Endothelial cell of umbilical vein (primary cell): Measurements from ENCODE around the gene SOX12. TPM values are rescaled to one million over a fixed set of nuclear protein-coding genes. Genes with fewer than 3 reads are reported as not detected.

Experiments used
- BruUV-seq: library from RNA; stranded (reverse); fragments of 400-500 nt; replicated peaks from 2 replicates; lab custom pipeline; 2021; lab: Mats Ljungman, UMichigan
- CTCF ChIA-PET: fragments of 300-600, 350-600 bp; sonication (Branson Sonifier 250); formaldehyde crosslinking; loops from one replicate; lab custom pipeline; 2021; ENCODE audit warnings: antibody characterized with exemption, inconsistent platforms; lab: Charles Lee
- POLR2A ChIA-PET: fragments of 300-600, 350-600 bp; sonication (Branson Sonifier 250); formaldehyde crosslinking; loops from one replicate; lab custom pipeline; 2021; ENCODE audit warnings: antibody characterized with exemption, inconsistent platforms; lab: Charles Lee
- DNase-seq: peaks from one replicate; pipeline ENCODE4 v3.0.0-alpha.2; 2011; ENCODE audit warnings: low read depth, low spot score
- FAIRE-seq: peaks from 2 replicates; lab custom pipeline; 2011; peaks lifted over from hg19 to GRCh38; lab: Jason Lieb, UNC
- H2AFZ ChIP-seq: 2 replicates; pipeline ENCODE4 v1.6.0; 2012; ENCODE audit warnings: low read depth, low read length, control low read depth, inconsistent platforms
- H3K27ac ChIP-seq: 2 replicates; pipeline ENCODE4 v1.5.1; 2011; ENCODE audit warnings: low read depth, mild to moderate bottlenecking, control low read depth, low read length, moderate library complexity; ENCODE audit not compliant: insufficient read depth
- H3K27me3 ChIP-seq, 2 experiments: 2 replicates each; pipeline versions ENCODE4 v1.6.0 to v1.6.1; 2011; ENCODE audit warnings: low read length in 2 of 2, mixed read lengths in 1 of 2; ENCODE audit not compliant: control insufficient read depth in 2 of 2, insufficient read depth in 2 of 2
- H3K36me3 ChIP-seq, 2 experiments: 2 replicates in 1 of 2; 3 replicates in 1 of 2; pipeline ENCODE4 v1.5.1; 2011; ENCODE audit warnings: low read length in 2 of 2, mild to moderate bottlenecking in 1 of 2, moderate library complexity in 1 of 2; ENCODE audit not compliant: control insufficient read depth in 2 of 2, insufficient read depth in 2 of 2; ENCODE audit errors: extremely low read depth in 1 of 2
- H3K4me1 ChIP-seq: 3 replicates; pipeline ENCODE4 v1.5.1; 2011; ENCODE audit warnings: mild to moderate bottlenecking, low read length; ENCODE audit not compliant: control insufficient read depth, insufficient read depth; ENCODE audit errors: extremely low read depth
- H3K4me2 ChIP-seq: 2 replicates; pipeline ENCODE4 v1.6.1; 2011; ENCODE audit warnings: low read length, control low read depth, mixed read lengths; ENCODE audit not compliant: insufficient read depth
- H3K4me3 ChIP-seq, 3 experiments: fragments of 200-600 bp in 1 of 3; sonication (generic), shearing (Covaris generic) in 1 of 3; replicated peaks in 1 of 3; 2 replicates each; pipeline ENCODE4 v1.5.1; 2011 to 2016; ENCODE audit warnings: control low read depth in 3 of 3, low read length in 3 of 3, mild to moderate bottlenecking in 2 of 3, inconsistent platforms in 1 of 3, low read depth in 1 of 3, moderate library complexity in 1 of 3; ENCODE audit not compliant: insufficient read depth in 1 of 3
- H3K79me2 ChIP-seq: 2 replicates; pipeline ENCODE4 v1.6.0; 2012; ENCODE audit warnings: low read length, inconsistent platforms; ENCODE audit not compliant: control insufficient read depth, insufficient read depth
- H3K9ac ChIP-seq: replicated peaks from 2 replicates; pipeline ENCODE3; 2011; ENCODE audit warnings: low read length, control low read depth; ENCODE audit not compliant: insufficient read depth; ENCODE audit errors: extremely low read depth
- H3K9me1 ChIP-seq: replicated peaks from 3 replicates; pipeline ENCODE4 v1.6.0; 2011; ENCODE audit warnings: mild to moderate bottlenecking, low read length; ENCODE audit not compliant: control insufficient read depth, insufficient read depth; ENCODE audit errors: extremely low read depth
- H3K9me3 ChIP-seq: replicated peaks from 2 replicates; pipeline ENCODE4 v1.5.1; 2012; ENCODE audit warnings: low read length, inconsistent platforms; ENCODE audit not compliant: control insufficient read depth, insufficient read depth
- H4K20me1 ChIP-seq: replicated peaks from 2 replicates; pipeline ENCODE3; 2011; ENCODE audit warnings: mild to moderate bottlenecking, low read length; ENCODE audit not compliant: control insufficient read depth, insufficient read depth; ENCODE audit errors: extremely low read depth
- EZH2 ChIP-seq: IDR thresholded peaks from 2 replicates; pipeline ENCODE4 v1.6.1; 2012; ENCODE audit warnings: borderline replicate concordance, low read depth, mild to moderate bottlenecking, moderate library complexity, low read length, inconsistent platforms; ENCODE audit not compliant: severe bottlenecking
- FOS ChIP-seq: IDR thresholded peaks from 2 replicates; pipeline ENCODE4 v1.6.1; 2011; ENCODE audit warnings: mild to moderate bottlenecking, low read length, moderate library complexity, borderline replicate concordance; ENCODE audit not compliant: insufficient read depth
- GATA2 ChIP-seq: IDR thresholded peaks from 2 replicates; pipeline ENCODE4 v1.7.0; 2011; ENCODE audit warnings: low read depth, mild to moderate bottlenecking, moderate library complexity, mixed read lengths, low read length; ENCODE audit not compliant: insufficient read length, insufficient read depth
- JUN ChIP-seq: IDR thresholded peaks from 2 replicates; pipeline ENCODE4 v1.6.1; 2011; ENCODE audit warnings: borderline replicate concordance, low read depth; ENCODE audit not compliant: insufficient read length, insufficient read depth
- MYC ChIP-seq: IDR thresholded peaks from one replicate; pipeline ENCODE4 v1.6.1; 2011; ENCODE audit warnings: mild to moderate bottlenecking, low read depth, low read length
- POLR2A ChIP-seq: IDR thresholded peaks from 2 replicates; pipeline ENCODE4 v1.6.1; 2012; ENCODE audit warnings: low read depth, mild to moderate bottlenecking, control low read depth, low read length
- POLR2AphosphoS5 ChIP-seq: IDR thresholded peaks from 2 replicates; pipeline ENCODE4 v1.6.1; 2012; ENCODE audit warnings: low read depth, mild to moderate bottlenecking, control low read depth, low read length, moderate library complexity; ENCODE audit not compliant: insufficient read depth
- dilution Hi-C: fragments of 300-500 bp; cut with MboI; formaldehyde crosslinking; loops from one replicate; pipeline ENCODE4 v1.15.0; 2019; ENCODE audit warnings: low sequenced_read_pairs; ENCODE audit not compliant: extremely low pct_ligation_motif_present
- intact Hi-C: fragments of 100-400 bp; cut with micrococcal nuclease; formaldehyde crosslinking; loops from one replicate; pipeline ENCODE4 v1.10.0; 2022
- polyA plus RNA-seq, 4 experiments: library from polyadenylated mRNA; depleted of rRNA in 3 of 4; stranded (reverse) in 3 of 4; unstranded in 1 of 4; fragments of >200 nt; gene quantifications; 2 replicates each; pipeline versions ENCODE4 v1.2.1 to v1.2.3, GENCODE V29; 2011 to 2012; ENCODE audit warnings: missing spikeins in 1 of 4
- total RNA-seq: library from RNA; stranded (reverse); gene quantifications from 2 replicates; pipeline ENCODE4 v1.2.3, GENCODE V29; 2021
- TF ChIP-seq, protein P1 (sequence below): IDR thresholded peaks from 2 replicates; pipeline ENCODE4 v1.6.1; 2011; ENCODE audit not compliant: insufficient read depth, insufficient read length
- TF ChIP-seq, protein P2 (sequence below), 2 donors: IDR thresholded peaks; 1 replicate in 1 of 2; 2 replicates in 1 of 2; pipeline ENCODE4 v1.5.1; 2011; ENCODE audit warnings: low read length in 2 of 2, mild to moderate bottlenecking in 2 of 2, moderate library complexity in 2 of 2, control low read depth in 1 of 2, inconsistent platforms in 1 of 2, low read depth in 1 of 2; ENCODE audit not compliant: insufficient read depth in 1 of 2; ENCODE audit errors: extremely low read depth in 1 of 2

SOX12 gene
- total and polyA plus RNA-seq, 2 donors (not counting 3 experiments of a cell fraction or from before 2014, with no cell fraction given), result 6.2 to 37.7 TPM

- BruUV-seq, result no TSS peak
- CTCF ChIA-PET, result interaction anchor here (0.8 to 1.7 kb wide), 3 partner anchors 11 to 65 kb away, joined by 3 to 10 read pairs (median 4); no protein-coding TSS in a partner anchor
Observed at GRCh38 chr20:366041-366718, 40.8 kb downstream of the SOX12 start.

More at GRCh38 chr20:366041-366718, 40.8 kb downstream of the SOX12 start:
- H3K9me3 ChIP-seq, result no peaks in the 10 kb centered on the region
- peaks cover 29% of the 10 kb centered on the region for H3K4me1 ChIP-seq
- no peak overlapping the region for H2AFZ ChIP-seq
- H3K27me3 ChIP-seq, result no peaks in the 10 kb centered on the region
- intact Hi-C loops (no loop called here), dilution Hi-C loops (no loop called here)
- no peaks in the 10 kb centered on the region for H4K20me1 ChIP-seq
- no peak overlapping the region for H3K4me3 ChIP-seq
- POLR2A ChIA-PET, result no interaction called here
- H3K9me1 ChIP-seq, result no peaks in the 10 kb centered on the region
- FAIRE-seq (no peak), DNase-seq (no peak)
- TF ChIP-seq JUN (no peak), POLR2A (no peak), FOS (no peak), MYC (no peak), GATA2 (no peak), EZH2 (no peak), POLR2AphosphoS5 (no peak)
- TF ChIP-seq, protein P1, sequence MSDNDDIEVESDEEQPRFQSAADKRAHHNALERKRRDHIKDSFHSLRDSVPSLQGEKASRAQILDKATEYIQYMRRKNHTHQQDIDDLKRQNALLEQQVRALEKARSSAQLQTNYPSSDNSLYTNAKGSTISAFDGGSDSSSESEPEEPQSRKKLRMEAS, result no peak
- TF ChIP-seq, protein P2, sequence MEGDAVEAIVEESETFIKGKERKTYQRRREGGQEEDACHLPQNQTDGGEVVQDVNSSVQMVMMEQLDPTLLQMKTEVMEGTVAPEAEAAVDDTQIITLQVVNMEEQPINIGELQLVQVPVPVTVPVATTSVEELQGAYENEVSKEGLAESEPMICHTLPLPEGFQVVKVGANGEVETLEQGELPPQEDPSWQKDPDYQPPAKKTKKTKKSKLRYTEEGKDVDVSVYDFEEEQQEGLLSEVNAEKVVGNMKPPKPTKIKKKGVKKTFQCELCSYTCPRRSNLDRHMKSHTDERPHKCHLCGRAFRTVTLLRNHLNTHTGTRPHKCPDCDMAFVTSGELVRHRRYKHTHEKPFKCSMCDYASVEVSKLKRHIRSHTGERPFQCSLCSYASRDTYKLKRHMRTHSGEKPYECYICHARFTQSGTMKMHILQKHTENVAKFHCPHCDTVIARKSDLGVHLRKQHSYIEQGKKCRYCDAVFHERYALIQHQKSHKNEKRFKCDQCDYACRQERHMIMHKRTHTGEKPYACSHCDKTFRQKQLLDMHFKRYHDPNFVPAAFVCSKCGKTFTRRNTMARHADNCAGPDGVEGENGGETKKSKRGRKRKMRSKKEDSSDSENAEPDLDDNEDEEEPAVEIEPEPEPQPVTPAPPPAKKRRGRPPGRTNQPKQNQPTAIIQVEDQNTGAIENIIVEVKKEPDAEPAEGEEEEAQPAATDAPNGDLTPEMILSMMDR (IDR thresholded peaks at IDR 0.05; ENCODE audit: extremely low read depth in 1 of 2, insufficient read depth in 1 of 2, low read depth in 1 of 2, low read length in 2 of 2), result no peak
- no peak overlapping the region for H3K9ac ChIP-seq
- no peak overlapping the region for H3K27ac ChIP-seq
- no peaks in the 10 kb centered on the region for H3K79me2 ChIP-seq
- H3K36me3 ChIP-seq, result no peaks in the 10 kb centered on the region
- H3K4me2 ChIP-seq, result no peak overlapping the region
